Liver (tissue), 9 donors: ENCODE data around the gene TMEM131. TPM values are rescaled to one million over a fixed set of nuclear protein-coding genes. Genes with fewer than 3 reads are reported as not detected.

ENCODE experiments used
- DNase-seq: peaks from one replicate; pipeline ENCODE4 v3.0.0-alpha.2; 2017; ENCODE audit warnings: low spot score
- H3K27ac ChIP-seq, 2 donors: one replicate each; pipeline ENCODE4 v1.7.0; 2013; ENCODE audit warnings: inconsistent platforms in 2 of 2, low read length in 2 of 2, control low read depth in 1 of 2, low read depth in 1 of 2, mild to moderate bottlenecking in 1 of 2
- H3K27me3 ChIP-seq, 4 donors: one replicate each; pipeline versions ENCODE4 v1.6.1 to v1.7.0; 2013; ENCODE audit warnings: low read length in 3 of 4, inconsistent platforms in 1 of 4, mild to moderate bottlenecking in 1 of 4, moderate library complexity in 1 of 4; ENCODE audit not compliant: control insufficient read depth in 4 of 4, insufficient read depth in 4 of 4
- H3K36me3 ChIP-seq, 4 donors: one replicate each; pipeline versions ENCODE4 v1.6.1 to v1.7.0; 2013; ENCODE audit warnings: low read length in 3 of 4, mild to moderate bottlenecking in 3 of 4, low read depth in 1 of 4, moderate library complexity in 1 of 4; ENCODE audit not compliant: control insufficient read depth in 4 of 4, insufficient read depth in 3 of 4
- H3K4me1 ChIP-seq, 4 donors: one replicate each; pipeline versions ENCODE4 v1.6.1 to v1.7.0; 2013; ENCODE audit warnings: low read length in 3 of 4, mild to moderate bottlenecking in 3 of 4, moderate library complexity in 1 of 4; ENCODE audit not compliant: control insufficient read depth in 4 of 4, insufficient read depth in 4 of 4
- H3K4me3 ChIP-seq, 3 donors: one replicate each; pipeline versions ENCODE4 v1.6.1 to v1.7.0; 2013; ENCODE audit warnings: low read length in 3 of 3, control low read depth in 1 of 3, low read depth in 1 of 3, mild to moderate bottlenecking in 1 of 3
- H3K9ac ChIP-seq, 2 donors: one replicate each; pipeline ENCODE4 v1.7.0; 2013; ENCODE audit warnings: low read length in 2 of 2, mild to moderate bottlenecking in 2 of 2, moderate library complexity in 2 of 2, control low read depth in 1 of 2, low read depth in 1 of 2
- H3K9me3 ChIP-seq, 4 donors: one replicate each; pipeline versions ENCODE4 v1.6.1 to v1.7.0; 2013; ENCODE audit warnings: low read length in 3 of 4; ENCODE audit not compliant: control insufficient read depth in 4 of 4
- EGR1 ChIP-seq, 2 donors: IDR thresholded peaks; 2 replicates each; pipeline ENCODE4 v1.6.1; 2016 to 2018; ENCODE audit warnings: antibody characterized with exemption in 2 of 2, low read depth in 2 of 2
- FOXA1 ChIP-seq: IDR thresholded peaks from 2 replicates; pipeline ENCODE4 v1.6.1; 2016; ENCODE audit warnings: antibody characterized with exemption
- FOXA2 ChIP-seq: IDR thresholded peaks from 2 replicates; pipeline ENCODE4 v1.6.1; 2016; ENCODE audit warnings: antibody characterized with exemption
- GABPA ChIP-seq, 2 donors: IDR thresholded peaks in 1 of 2; conservative IDR thresholded peaks in 1 of 2; 2 replicates each; pipeline ENCODE4 v1.6.1; 2016; ENCODE audit warnings: antibody characterized with exemption in 2 of 2, mild to moderate bottlenecking in 1 of 2, moderate library complexity in 1 of 2
- HNF4A ChIP-seq, 2 donors: conservative IDR thresholded peaks; 2 replicates each; pipeline ENCODE4 v1.6.1; 2016; ENCODE audit warnings: antibody characterized with exemption in 2 of 2, mild to moderate bottlenecking in 2 of 2
- HNF4G ChIP-seq: IDR thresholded peaks from 2 replicates; pipeline ENCODE4 v1.6.1; 2016; ENCODE audit warnings: antibody characterized with exemption
- JUND ChIP-seq, 2 donors: IDR thresholded peaks; 2 replicates each; pipeline ENCODE4 v1.6.1; 2016; ENCODE audit warnings: antibody characterized with exemption in 2 of 2
- RAD21 ChIP-seq, 2 donors: IDR thresholded peaks; 2 replicates each; pipeline ENCODE4 v1.6.1; 2016; ENCODE audit warnings: antibody characterized with exemption in 2 of 2, mild to moderate bottlenecking in 2 of 2
- SP1 ChIP-seq: IDR thresholded peaks from 2 replicates; pipeline ENCODE4 v1.6.1; 2018; ENCODE audit warnings: antibody characterized with exemption, mild to moderate bottlenecking
- TAF1 ChIP-seq: conservative IDR thresholded peaks from 2 replicates; pipeline ENCODE4 v1.6.1; 2016; ENCODE audit warnings: antibody characterized with exemption, mild to moderate bottlenecking
- YY1 ChIP-seq: IDR thresholded peaks from 2 replicates; pipeline ENCODE4 v1.6.1; 2016; ENCODE audit warnings: antibody characterized with exemption, mild to moderate bottlenecking
- WGBS: extraction: QIAGEN DNeasy Blood & Tissue Kit; methylation state at CpG from one replicate; pipeline ENCODE4 v1.1.7; 2013; 5-methylcytosine and 5-hydroxymethylcytosine counted together
- polyA plus RNA-seq, 2 donors: library from polyadenylated mRNA; stranded (reverse) in 1 of 2; unstranded in 1 of 2; fragments of 200-250 nt in 1 of 2; fragments of >200 nt in 1 of 2; fragmentation: Nextera tagmentation in 1 of 2; extraction: Ambion mirVana in 1 of 2; gene quantifications; one replicate each; pipeline versions ENCODE4 v1.2.1 to v1.2.3, GENCODE V29; 2013 to 2015
- total RNA-seq, 2 donors: library from RNA; depleted of rRNA; stranded (reverse); fragments of >200 nt; gene quantifications; one replicate each; pipeline ENCODE4 v1.2.3, GENCODE V29; 2014
- TF ChIP-seq, protein P1 (sequence below): IDR thresholded peaks from 2 replicates; pipeline ENCODE4 v1.6.1; 2016; ENCODE audit warnings: antibody characterized with exemption, mild to moderate bottlenecking
- TF ChIP-seq, protein P2 (sequence below): IDR thresholded peaks from 2 replicates; pipeline ENCODE4 v1.6.1; 2016; ENCODE audit warnings: antibody characterized with exemption
- TF ChIP-seq, protein P3 (sequence below): IDR thresholded peaks from 2 replicates; pipeline ENCODE4 v1.6.1; 2016; ENCODE audit warnings: antibody characterized with exemption
- donor health status: healthy.
- donor health status: healthy.
- donor health status: healthy.
- donor health status: healthy.
- donor health status: healthy.

TMEM131 gene
- total and polyA plus RNA-seq, 4 donors, result 6.1 to 22.8 (median 11.2) TPM

DNA sequence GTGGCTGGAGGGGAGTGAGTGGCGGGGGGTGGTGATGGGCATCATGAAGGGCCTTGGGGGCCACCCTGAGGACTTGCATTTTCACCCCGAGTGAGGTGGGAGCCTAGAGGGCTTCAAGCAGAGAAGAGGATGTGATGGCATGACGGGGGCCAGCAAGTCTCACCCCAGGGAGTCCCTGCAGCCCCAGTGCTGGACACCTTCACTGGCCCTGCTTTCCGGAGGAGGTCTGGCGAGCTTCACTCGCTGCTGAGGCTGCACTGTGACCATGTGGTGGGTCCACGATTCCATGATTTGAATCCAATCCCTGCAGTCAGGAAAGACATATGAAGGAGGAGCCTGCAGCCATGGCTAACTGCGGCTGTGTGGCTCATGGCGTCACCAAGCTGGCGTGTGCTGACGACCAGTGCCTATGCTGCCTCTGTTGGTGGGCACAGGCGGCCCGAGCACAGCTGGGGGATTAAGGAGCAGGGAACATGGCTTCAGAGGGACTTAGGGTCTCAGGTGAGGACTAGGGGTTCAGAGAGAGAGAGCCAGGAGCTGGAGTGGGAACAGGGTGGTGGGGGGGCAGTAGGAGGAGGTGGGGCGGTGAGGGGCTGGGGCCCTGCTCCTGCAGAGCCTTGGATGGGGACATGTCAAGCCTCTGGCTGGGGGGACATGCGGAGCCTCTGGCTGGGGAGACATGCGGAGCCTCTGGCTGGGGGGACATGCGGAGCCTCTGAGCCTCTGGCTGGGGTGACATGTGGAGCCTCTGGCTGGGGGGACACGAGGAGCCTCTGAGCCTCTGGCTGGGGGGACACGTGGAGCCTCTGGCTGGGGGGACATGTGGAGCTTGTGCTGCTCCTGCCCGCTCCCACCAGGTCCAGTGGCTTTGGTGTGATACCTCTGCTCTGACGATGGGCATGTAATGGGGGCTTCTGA lies 278.8 kb downstream of the TMEM131 start:
- Histone ChIP-seq H3K27ac (no peak overlapping the region), H3K36me3 (no peaks in the 10 kb centered on the region), H3K9me3 (no peaks in the 10 kb centered on the region), H3K9ac (no peak overlapping the region), H3K27me3 (no peaks in the 10 kb centered on the region), H3K4me3 (no peak overlapping the region), H3K4me1 (no peaks in the 10 kb centered on the region)
- no peak for DNase-seq
- WGBS, result 87% methylated on average over 21 of the region's 21 CpGs
- TF ChIP-seq YY1 (no peak), EGR1 (IDR thresholded peaks at IDR 0.05; ENCODE audit: low read depth in 2 of 2) (no peak), GABPA (IDR thresholded peaks at IDR 0.05 in 1 of 2, conservative IDR thresholded peaks at IDR 0.05 in 1 of 2) (no peak), FOXA2 (no peak), FOXA1 (no peak), JUND (IDR thresholded peaks at IDR 0.05) (no peak), HNF4G (no peak), RAD21 (IDR thresholded peaks at IDR 0.05) (no peak)
- TF ChIP-seq, protein P1, sequence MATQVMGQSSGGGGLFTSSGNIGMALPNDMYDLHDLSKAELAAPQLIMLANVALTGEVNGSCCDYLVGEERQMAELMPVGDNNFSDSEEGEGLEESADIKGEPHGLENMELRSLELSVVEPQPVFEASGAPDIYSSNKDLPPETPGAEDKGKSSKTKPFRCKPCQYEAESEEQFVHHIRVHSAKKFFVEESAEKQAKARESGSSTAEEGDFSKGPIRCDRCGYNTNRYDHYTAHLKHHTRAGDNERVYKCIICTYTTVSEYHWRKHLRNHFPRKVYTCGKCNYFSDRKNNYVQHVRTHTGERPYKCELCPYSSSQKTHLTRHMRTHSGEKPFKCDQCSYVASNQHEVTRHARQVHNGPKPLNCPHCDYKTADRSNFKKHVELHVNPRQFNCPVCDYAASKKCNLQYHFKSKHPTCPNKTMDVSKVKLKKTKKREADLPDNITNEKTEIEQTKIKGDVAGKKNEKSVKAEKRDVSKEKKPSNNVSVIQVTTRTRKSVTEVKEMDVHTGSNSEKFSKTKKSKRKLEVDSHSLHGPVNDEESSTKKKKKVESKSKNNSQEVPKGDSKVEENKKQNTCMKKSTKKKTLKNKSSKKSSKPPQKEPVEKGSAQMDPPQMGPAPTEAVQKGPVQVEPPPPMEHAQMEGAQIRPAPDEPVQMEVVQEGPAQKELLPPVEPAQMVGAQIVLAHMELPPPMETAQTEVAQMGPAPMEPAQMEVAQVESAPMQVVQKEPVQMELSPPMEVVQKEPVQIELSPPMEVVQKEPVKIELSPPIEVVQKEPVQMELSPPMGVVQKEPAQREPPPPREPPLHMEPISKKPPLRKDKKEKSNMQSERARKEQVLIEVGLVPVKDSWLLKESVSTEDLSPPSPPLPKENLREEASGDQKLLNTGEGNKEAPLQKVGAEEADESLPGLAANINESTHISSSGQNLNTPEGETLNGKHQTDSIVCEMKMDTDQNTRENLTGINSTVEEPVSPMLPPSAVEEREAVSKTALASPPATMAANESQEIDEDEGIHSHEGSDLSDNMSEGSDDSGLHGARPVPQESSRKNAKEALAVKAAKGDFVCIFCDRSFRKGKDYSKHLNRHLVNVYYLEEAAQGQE, result no peak
- TF ChIP-seq, protein P2, sequence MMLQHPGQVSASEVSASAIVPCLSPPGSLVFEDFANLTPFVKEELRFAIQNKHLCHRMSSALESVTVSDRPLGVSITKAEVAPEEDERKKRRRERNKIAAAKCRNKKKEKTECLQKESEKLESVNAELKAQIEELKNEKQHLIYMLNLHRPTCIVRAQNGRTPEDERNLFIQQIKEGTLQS, result no peak
- TF ChIP-seq, protein P3, sequence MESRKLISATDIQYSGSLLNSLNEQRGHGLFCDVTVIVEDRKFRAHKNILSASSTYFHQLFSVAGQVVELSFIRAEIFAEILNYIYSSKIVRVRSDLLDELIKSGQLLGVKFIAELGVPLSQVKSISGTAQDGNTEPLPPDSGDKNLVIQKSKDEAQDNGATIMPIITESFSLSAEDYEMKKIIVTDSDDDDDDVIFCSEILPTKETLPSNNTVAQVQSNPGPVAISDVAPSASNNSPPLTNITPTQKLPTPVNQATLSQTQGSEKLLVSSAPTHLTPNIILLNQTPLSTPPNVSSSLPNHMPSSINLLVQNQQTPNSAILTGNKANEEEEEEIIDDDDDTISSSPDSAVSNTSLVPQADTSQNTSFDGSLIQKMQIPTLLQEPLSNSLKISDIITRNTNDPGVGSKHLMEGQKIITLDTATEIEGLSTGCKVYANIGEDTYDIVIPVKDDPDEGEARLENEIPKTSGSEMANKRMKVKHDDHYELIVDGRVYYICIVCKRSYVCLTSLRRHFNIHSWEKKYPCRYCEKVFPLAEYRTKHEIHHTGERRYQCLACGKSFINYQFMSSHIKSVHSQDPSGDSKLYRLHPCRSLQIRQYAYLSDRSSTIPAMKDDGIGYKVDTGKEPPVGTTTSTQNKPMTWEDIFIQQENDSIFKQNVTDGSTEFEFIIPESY, result no peak

DNA sequence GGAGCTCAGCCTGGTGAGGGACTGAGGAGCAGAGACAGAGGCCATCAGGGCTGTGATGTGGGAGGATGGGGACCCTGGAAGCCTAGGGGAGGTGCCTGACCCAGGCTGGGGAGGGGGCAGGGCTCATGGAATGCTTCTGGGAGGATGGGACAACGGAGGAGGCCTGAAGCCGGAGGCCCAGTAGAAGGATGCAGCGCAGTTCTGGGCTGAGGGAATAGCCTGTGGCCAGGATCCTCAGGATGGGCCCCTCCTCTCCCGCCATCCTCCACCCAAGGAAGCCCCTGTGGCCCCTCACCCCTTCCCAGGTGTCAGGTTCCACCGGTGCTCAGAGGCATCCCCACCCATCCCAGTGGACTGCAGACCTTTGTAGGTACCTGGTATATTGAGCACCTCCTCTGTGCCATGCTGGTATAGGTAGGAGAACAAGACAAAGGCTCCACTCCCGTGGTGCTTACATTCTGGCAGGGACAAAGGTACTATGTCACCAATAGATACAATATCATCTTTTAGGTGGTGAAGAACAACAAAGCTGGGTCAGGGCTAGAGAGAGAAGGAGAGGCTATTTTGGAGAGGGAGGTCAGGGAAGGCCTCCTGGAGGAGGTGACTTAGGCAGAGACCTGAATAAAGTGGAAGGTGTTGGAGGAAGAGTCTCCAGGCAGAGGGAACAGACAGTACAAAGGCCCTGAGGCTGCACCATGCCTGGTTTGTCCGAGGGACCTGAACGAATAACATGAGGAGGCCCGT lies 279.6 kb downstream of the TMEM131 start:
- no peaks in the 10 kb centered on the region for H3K27me3 ChIP-seq
- H3K4me3 ChIP-seq, result no peak overlapping the region
- no peak for DNase-seq
- H3K27ac ChIP-seq, result no peak overlapping the region
- no peak overlapping the region for H3K9ac ChIP-seq
- H3K4me1 ChIP-seq, result no peaks in the 10 kb centered on the region
- H3K36me3 ChIP-seq, result no peaks in the 10 kb centered on the region
- TF ChIP-seq GABPA (IDR thresholded peaks at IDR 0.05 in 1 of 2, conservative IDR thresholded peaks at IDR 0.05 in 1 of 2) (no peak), RAD21 (IDR thresholded peaks at IDR 0.05) (no peak), HNF4G (no peak), SP1 (no peak), HNF4A (conservative IDR thresholded peaks at IDR 0.05) (no peak), YY1 (no peak), TAF1 (no peak)
- TF ChIP-seq, protein P1, result no peak
- TF ChIP-seq, protein P3, result no peak
- 81% methylated on average over 9 of the region's 9 CpGs for WGBS
- H3K9me3 ChIP-seq, result no peaks in the 10 kb centered on the region
